Fibroblast of lung (primary cell): ENCODE results near the gene NCOA5.

Source experiments
- CTCF ChIP-seq, 2 donors: IDR thresholded peaks in 1 of 2; conservative IDR thresholded peaks in 1 of 2; 1 replicate in 1 of 2; 2 replicates in 1 of 2; pipeline ENCODE4 v1.5.1; 2011 to 2012; ENCODE audit warnings: low read length in 2 of 2, control low read depth in 1 of 2, inconsistent platforms in 1 of 2, low read depth in 1 of 2, mild to moderate bottlenecking in 1 of 2
- EZH2 ChIP-seq: IDR thresholded peaks from 2 replicates; pipeline ENCODE4 v1.5.1; 2012; ENCODE audit warnings: low read length, control low read depth, mild to moderate bottlenecking; ENCODE audit errors: missing control alignments

DNA sequence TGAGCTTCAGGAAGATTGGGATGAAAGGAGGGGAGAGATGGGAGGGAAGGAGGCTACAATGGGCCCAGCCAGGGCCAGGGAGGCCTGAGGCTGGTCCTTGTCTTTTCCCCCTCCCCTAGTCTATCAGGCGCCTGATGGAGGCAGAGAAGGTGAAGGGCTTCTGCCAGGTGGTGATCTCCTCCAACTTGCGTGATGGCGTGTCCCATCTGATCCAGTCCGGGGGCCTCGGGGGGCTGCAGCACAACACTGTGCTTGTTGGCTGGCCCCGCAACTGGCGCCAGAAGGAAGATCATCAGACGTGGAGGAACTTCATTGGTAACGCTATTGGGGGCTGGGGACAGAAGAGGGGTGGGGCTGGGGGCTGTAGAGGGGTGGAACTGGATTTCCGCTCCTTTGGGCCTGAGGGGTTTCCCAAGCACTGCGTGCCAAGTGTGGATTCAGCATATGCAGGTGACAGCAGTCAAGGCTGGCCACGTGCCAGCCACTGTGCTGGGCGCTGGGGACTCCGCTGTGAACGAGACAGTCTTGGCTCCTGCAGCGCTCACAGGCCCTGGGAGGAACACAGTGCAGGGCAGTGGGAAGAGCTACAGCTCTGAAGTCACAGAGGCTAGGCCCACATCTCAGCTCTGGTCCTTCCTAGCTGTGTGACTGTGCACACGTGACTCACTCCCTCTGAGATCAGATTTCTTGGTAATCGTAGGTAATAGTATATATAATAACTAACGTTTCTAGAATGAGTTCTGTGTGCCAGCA, 38.0 kb downstream of the NCOA5 start:
- TF ChIP-seq CTCF (conservative IDR thresholded peaks at IDR 0.05 in 1 of 2, IDR thresholded peaks at IDR 0.05 in 1 of 2; ENCODE audit: low read depth in 1 of 2, low read length in 2 of 2), result no peak
- no peak for TF ChIP-seq EZH2
